Vagina (tissue), 2 donors: ENCODE results near the gene AGRN. TPM values are rescaled to one million over a fixed set of nuclear protein-coding genes. Genes with fewer than 3 reads are reported as not detected.

Source experiments
- DNase-seq, 2 donors: peaks; one replicate each; pipeline ENCODE4 v3.0.0-alpha.2; 2017; ENCODE audit errors: extremely low spot score in 2 of 2
- H3K27ac ChIP-seq: fragments of 200-600 bp; sonication (generic); one replicate; pipeline ENCODE4 v1.5.1; 2019
- H3K27me3 ChIP-seq: fragments of 200-600 bp; sonication (generic); one replicate; pipeline ENCODE4 v1.5.1; 2019
- H3K36me3 ChIP-seq, 2 donors: fragments of 200-600 bp; sonication (generic); one replicate each; pipeline ENCODE4 v1.5.1; 2017 to 2019
- H3K4me1 ChIP-seq: fragments of 200-600 bp; sonication (generic); one replicate; pipeline ENCODE4 v1.5.1; 2019
- H3K4me3 ChIP-seq, 2 donors: fragments of 200-600 bp; sonication (generic); 1 replicate in 1 of 2; 2 replicates in 1 of 2; pipeline ENCODE4 v1.5.1; 2016 to 2019
- H3K9me3 ChIP-seq: fragments of 200-600 bp; sonication (generic); one replicate; pipeline ENCODE4 v1.5.1; 2019
- POLR2A ChIP-seq, 2 donors: fragments of 450-650 bp; IDR thresholded peaks; one replicate each; pipeline ENCODE4 v1.6.1; 2017; ENCODE audit warnings: antibody characterized with exemption in 2 of 2, mild to moderate bottlenecking in 2 of 2, moderate library complexity in 2 of 2
- POLR2AphosphoS5 ChIP-seq, 2 donors: sonication (generic); formaldehyde crosslinking; IDR thresholded peaks; one replicate each; pipeline ENCODE4 v1.9.0; 2017; ENCODE audit warnings: antibody characterized with exemption in 2 of 2, mild to moderate bottlenecking in 2 of 2, low read depth in 1 of 2; ENCODE audit not compliant: insufficient read depth in 1 of 2
- intact Hi-C: fragments of 100-400 bp; cut with DNase I; formaldehyde crosslinking; loops from one replicate; pipeline ENCODE4 v1.15.1; 2023
- total RNA-seq: library from RNA; depleted of rRNA; stranded (reverse); fragments of >200 nt; gene quantifications from one replicate; pipeline ENCODE4 v1.2.3, GENCODE V29; 2016
- TF ChIP-seq, protein P1 (sequence below), 3 experiments: fragments of 450-650 bp in 2 of 3; fragments of 200-600 bp in 1 of 3; sonication (generic) in 1 of 3; IDR thresholded peaks; one replicate each; pipeline ENCODE4 v1.5.1; 2017 to 2019; ENCODE audit warnings: antibody characterized with exemption in 3 of 3, mild to moderate bottlenecking in 2 of 3, moderate library complexity in 2 of 3

The AGRN gene
- total RNA-seq, 1 donor from 2014 or later: 25.5 TPM

DNA sequence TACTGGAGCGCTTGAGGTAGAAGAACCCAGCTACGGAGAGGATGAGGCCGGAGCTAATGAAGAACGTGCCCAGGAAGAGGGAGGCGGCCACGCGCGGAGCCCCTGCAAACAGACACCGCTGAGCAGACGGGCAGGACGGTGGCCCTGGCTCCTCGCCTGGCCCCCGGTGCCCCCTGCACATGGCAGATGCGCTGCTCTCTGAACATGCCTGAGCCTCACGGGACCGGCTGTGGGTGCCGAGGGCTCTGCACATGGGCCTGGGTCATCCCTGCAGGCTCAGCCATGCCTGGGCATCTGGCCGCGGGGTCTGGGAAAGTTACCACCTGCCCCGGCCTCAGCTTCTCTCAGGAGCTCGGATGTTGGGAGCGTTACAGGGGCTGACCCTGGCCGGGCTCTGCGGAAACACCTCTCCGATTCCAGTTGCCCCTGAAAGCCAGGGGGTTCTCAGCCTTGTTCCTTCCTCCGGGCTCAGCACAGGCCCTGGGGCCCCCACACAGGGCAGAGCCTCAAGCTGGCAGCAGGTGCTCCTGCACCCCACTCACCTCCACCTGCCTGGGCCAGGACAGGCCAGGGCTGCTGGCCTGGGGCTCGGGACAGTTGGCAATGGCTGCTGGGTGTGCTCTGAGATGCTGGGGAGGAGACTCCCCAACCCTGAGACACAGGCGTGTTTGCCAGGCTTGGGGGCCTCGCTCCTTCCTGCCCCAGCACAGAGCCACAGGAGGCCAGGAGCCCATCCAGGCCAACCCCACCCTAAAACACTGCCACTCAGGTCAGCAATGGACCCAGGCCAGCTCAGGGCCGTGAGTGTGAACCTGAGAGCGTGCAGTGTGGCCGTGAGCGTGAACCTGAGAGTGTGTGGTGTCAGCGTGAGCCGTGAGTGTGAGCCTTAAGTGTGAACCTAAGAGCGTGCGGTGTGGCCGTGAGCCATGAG is 66.3 kb downstream of the AGRN start:
- no peaks in the 10 kb centered on the region for H3K9me3 ChIP-seq
- intact Hi-C loops: no loop called here

DNA sequence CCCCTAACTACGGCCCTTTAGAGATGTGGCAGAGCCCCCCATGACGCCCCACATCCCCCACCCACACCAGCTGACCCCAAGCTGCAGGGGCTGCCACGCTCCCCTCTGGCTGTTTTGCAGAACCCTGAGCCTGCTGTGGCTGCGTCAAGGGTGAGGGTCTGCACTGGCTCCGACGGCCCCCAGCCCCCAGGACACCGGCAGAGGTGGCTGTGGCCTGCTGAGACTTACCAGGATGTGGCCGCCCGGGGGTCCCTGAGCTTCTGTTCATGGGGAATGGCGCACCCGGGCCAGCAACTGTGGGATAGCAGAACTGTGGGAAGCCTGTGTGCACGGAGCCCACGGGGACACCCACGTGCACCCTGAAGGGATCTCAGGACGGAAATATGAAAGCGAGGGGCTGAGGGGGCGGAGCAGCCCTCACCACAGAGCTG is 67.0 kb downstream of the AGRN start:
- no peaks in the 10 kb centered on the region for H3K4me1 ChIP-seq
- intact Hi-C loops: no loop called here
- no peaks in the 10 kb centered on the region for H3K9me3 ChIP-seq
- no peak overlapping the region for H3K4me3 ChIP-seq
- H3K36me3 ChIP-seq: no peaks in the 10 kb centered on the region
- no peak for DNase-seq
- H3K27ac ChIP-seq: no peak overlapping the region
- no peak for TF ChIP-seq POLR2AphosphoS5 (IDR thresholded peaks at IDR 0.05; ENCODE audit: insufficient read depth in 1 of 2, low read depth in 1 of 2)
- TF ChIP-seq, protein P1, sequence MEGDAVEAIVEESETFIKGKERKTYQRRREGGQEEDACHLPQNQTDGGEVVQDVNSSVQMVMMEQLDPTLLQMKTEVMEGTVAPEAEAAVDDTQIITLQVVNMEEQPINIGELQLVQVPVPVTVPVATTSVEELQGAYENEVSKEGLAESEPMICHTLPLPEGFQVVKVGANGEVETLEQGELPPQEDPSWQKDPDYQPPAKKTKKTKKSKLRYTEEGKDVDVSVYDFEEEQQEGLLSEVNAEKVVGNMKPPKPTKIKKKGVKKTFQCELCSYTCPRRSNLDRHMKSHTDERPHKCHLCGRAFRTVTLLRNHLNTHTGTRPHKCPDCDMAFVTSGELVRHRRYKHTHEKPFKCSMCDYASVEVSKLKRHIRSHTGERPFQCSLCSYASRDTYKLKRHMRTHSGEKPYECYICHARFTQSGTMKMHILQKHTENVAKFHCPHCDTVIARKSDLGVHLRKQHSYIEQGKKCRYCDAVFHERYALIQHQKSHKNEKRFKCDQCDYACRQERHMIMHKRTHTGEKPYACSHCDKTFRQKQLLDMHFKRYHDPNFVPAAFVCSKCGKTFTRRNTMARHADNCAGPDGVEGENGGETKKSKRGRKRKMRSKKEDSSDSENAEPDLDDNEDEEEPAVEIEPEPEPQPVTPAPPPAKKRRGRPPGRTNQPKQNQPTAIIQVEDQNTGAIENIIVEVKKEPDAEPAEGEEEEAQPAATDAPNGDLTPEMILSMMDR (IDR thresholded peaks at IDR 0.05): no peak
- TF ChIP-seq POLR2A (IDR thresholded peaks at IDR 0.05): no peak
- H3K27me3 ChIP-seq: no peaks in the 10 kb centered on the region

More for the DNA sequence above, 66.3 kb downstream of the AGRN start:
- TF ChIP-seq, protein P1 (IDR thresholded peaks at IDR 0.05): no peak
- TF ChIP-seq POLR2AphosphoS5 (IDR thresholded peaks at IDR 0.05; ENCODE audit: insufficient read depth in 1 of 2, low read depth in 1 of 2) (no peak), POLR2A (IDR thresholded peaks at IDR 0.05) (no peak)
- no peaks in the 10 kb centered on the region for H3K4me1 ChIP-seq
- H3K4me3 ChIP-seq: no peak overlapping the region
- H3K27me3 ChIP-seq: no peaks in the 10 kb centered on the region
- no peaks in the 10 kb centered on the region for H3K36me3 ChIP-seq
- DNase-seq: no peak
- H3K27ac ChIP-seq: no peak overlapping the region

DNA sequence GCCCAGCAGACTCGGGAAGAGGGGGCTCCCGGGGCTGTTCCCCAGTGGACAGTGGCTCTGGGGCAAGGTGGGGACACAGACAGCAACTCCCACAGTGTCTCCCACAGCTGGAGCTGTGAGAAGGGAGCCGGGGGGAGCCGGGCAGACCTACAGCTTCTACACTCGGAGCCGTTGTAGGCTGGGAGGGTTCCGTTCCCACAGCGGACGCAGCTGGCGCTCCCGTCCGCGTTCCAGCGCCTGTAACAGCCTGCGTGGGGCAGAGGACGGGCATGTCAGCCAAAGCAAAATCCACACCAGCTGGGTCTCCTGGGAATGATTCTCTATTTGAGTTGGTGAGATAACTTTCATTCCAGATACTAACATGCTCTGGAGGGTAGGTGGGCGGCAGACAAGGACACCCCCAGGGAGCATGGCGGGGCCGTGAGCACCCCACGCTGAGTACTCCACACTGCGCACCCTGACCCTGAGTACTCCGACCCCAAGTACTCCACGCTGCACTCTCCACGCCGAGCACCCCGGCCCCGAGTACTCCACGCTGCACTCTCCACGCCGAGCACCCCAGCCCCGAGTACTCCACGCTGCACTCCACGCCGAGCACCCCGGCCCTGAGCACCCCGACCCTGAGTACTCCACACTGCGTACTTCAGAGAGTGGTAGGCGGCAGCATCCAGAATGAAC is 67.6 kb downstream of the AGRN start:
- Histone ChIP-seq H3K27ac (no peak overlapping the region), H3K9me3 (no peaks in the 10 kb centered on the region), H3K4me1 (no peaks in the 10 kb centered on the region), H3K4me3 (no peak overlapping the region), H3K36me3 (no peaks in the 10 kb centered on the region), H3K27me3 (no peaks in the 10 kb centered on the region)
- intact Hi-C loops: no loop called here
- no peak for DNase-seq
- TF ChIP-seq, protein P1 (IDR thresholded peaks at IDR 0.05): no peak
- TF ChIP-seq POLR2A (IDR thresholded peaks at IDR 0.05) (no peak), POLR2AphosphoS5 (IDR thresholded peaks at IDR 0.05; ENCODE audit: insufficient read depth in 1 of 2, low read depth in 1 of 2) (no peak)

DNA sequence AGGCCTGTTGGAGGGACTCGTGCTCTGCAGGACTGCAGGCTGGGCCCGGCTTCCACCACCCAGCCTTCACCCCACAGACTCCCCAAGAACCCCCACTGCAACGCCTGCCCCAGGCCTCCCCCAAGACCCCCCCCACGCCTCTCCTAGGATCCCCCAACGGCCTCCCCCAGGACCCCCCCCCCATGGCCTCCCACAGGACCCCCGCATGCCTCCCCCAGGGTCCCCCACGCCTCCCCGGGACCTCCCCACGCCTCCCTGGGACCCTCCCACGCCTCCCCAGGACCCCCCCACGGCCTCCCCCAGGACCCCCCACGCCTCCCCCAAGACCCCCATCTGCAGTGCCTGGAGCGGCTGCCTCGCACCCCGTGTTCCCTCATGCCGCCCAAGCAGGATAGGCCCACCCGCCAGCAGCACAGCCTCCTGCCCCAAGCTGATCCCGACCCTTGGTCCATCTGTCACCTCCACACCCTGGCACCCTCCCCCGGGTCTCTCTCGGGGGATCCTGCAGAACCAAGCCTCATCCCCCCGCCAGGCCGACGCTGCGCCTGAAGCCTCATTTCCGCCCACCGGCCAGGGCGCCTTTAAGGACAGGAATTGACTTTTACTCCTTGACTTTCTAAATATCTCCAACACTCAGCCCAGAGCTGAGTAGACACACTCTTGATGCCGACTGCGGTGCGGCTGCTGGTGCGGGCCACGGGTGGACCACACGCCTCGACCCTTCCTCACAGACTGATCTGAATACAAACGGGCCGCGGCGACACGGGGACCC is 68.3 kb downstream of the AGRN start:
- intact Hi-C loops: no loop called here
- TF ChIP-seq POLR2AphosphoS5 (IDR thresholded peaks at IDR 0.05; ENCODE audit: insufficient read depth in 1 of 2, low read depth in 1 of 2) (no peak), POLR2A (IDR thresholded peaks at IDR 0.05) (no peak)
- TF ChIP-seq, protein P1 (IDR thresholded peaks at IDR 0.05): no peak
- no peaks in the 10 kb centered on the region for H3K9me3 ChIP-seq
- no peaks in the 10 kb centered on the region for H3K27me3 ChIP-seq
- no peaks in the 10 kb centered on the region for H3K36me3 ChIP-seq
- H3K27ac ChIP-seq: no peak overlapping the region
- H3K4me3 ChIP-seq: no peak overlapping the region
- DNase-seq: no peak
- H3K4me1 ChIP-seq: no peaks in the 10 kb centered on the region
